Right renal cortex interstitium (tissue), 3 donors: ENCODE results near the gene RAB6B. TPM values are rescaled to one million over a fixed set of nuclear protein-coding genes. Genes with fewer than 3 reads are reported as not detected.

Experiments used
- DNase-seq, 3 donors: peaks; one replicate each; pipeline ENCODE4 v3.0.0-alpha.2; 2013; ENCODE audit warnings: low read depth in 3 of 3, low spot score in 2 of 3
- polyA plus RNA-seq, 3 donors: library from polyadenylated mRNA; unstranded; fragments of 120-200 nt; gene quantifications; one replicate each; pipeline ENCODE4 v1.2.1, GENCODE V29; 2013; ENCODE audit not compliant: insufficient read length in 3 of 3

The RAB6B gene
- polyA plus RNA-seq, 3 donors: 16.5 to 19.2 (median 18.9) TPM

GRCh38 chr3:133838916-133839800 is 56.5 kb downstream of the RAB6B start:
- DNase-seq: no peak

GRCh38 chr3:133838296-133838789 is 57.3 kb downstream of the RAB6B start:
- DNase-seq: no peak

GRCh38 chr3:133837487-133838295 is 58.0 kb downstream of the RAB6B start:
- DNase-seq: no peak

GRCh38 chr3:133836497-133837158 is 59.1 kb downstream of the RAB6B start:
- DNase-seq: no peak

- no peak for DNase-seq
Measured at GRCh38 chr3:133835961-133836360, 59.7 kb downstream of the RAB6B start.

GRCh38 chr3:133835418-133835743 is 60.3 kb downstream of the RAB6B start:
- DNase-seq: no peak

GRCh38 chr3:133834621-133835417 is 60.9 kb downstream of the RAB6B start:
- DNase-seq: no peak

GRCh38 chr3:133833880-133834620 is 61.6 kb downstream of the RAB6B start:
- DNase-seq: no peak

- DNase-seq: no peak
Measured at GRCh38 chr3:133833267-133833666, 62.4 kb downstream of the RAB6B start.

GRCh38 chr3:133832802-133833144 is 62.9 kb downstream of the RAB6B start:
- no peak for DNase-seq

GRCh38 chr3:133831966-133832801 is 63.5 kb downstream of the RAB6B start:
- no peak for DNase-seq

- no peak for DNase-seq
Measured at GRCh38 chr3:133830071-133830470, 65.6 kb downstream of the RAB6B start.

- DNase-seq: no peak
Measured at GRCh38 chr3:133829310-133829707, 66.4 kb downstream of the RAB6B start.

GRCh38 chr3:133828576-133829309 is 66.9 kb downstream of the RAB6B start:
- DNase-seq: no peak

- no peak for DNase-seq
Measured at GRCh38 chr3:133827684-133828083, 68.0 kb downstream of the RAB6B start.

- DNase-seq: no peak
Measured at GRCh38 chr3:133827136-133827535, 68.5 kb downstream of the RAB6B start.

- DNase-seq: no peak
Measured at GRCh38 chr3:133825969-133826727, 69.5 kb downstream of the RAB6B start.
